Nephron (organoid): Measurements from ENCODE around the gene NPFF.

Experiments
- H3K27ac Mint-ChIP-seq, 3 experiments: 2 replicates each; pipeline ENCODE4 v1.8.0; 2020; ENCODE audit warnings: mixed read lengths in 3 of 3, mild to moderate bottlenecking in 2 of 3, moderate library complexity in 1 of 3
- H3K27me3 Mint-ChIP-seq: 2 replicates; pipeline ENCODE4 v1.8.0; 2021; ENCODE audit warnings: low read depth, mild to moderate bottlenecking, moderate library complexity, mixed read lengths
- H3K36me3 Mint-ChIP-seq: 2 replicates; pipeline ENCODE4 v1.8.0; 2020; ENCODE audit warnings: low read depth, mixed read lengths
- H3K4me1 Mint-ChIP-seq: 2 replicates; pipeline ENCODE4 v1.8.0; 2020; ENCODE audit warnings: mixed read lengths
- H3K4me3 Mint-ChIP-seq, 3 experiments: 2 replicates each; pipeline ENCODE4 v1.8.0; 2020; ENCODE audit warnings: mild to moderate bottlenecking in 3 of 3, mixed read lengths in 3 of 3, moderate library complexity in 2 of 3
- H3K9me3 Mint-ChIP-seq: 2 replicates; pipeline ENCODE4 v1.8.0; 2020; ENCODE audit warnings: mixed read lengths
- CTCF ChIP-seq, 3 experiments: fragments of 200-600 bp; sonication (generic); IDR thresholded peaks; one replicate each; pipeline ENCODE4 v1.5.0; 2021; ENCODE audit warnings: antibody characterized with exemption in 3 of 3; ENCODE audit not compliant: unreplicated experiment in 3 of 3

NPFF gene

GRCh38 chr12:53518381-53518780, 11.1 kb upstream of the NPFF start:
- TF ChIP-seq CTCF (IDR thresholded peaks at IDR 0.05; ENCODE audit: unreplicated experiment in 3 of 3) = no peak
- no peaks in the 10 kb centered on the region for H3K4me1 Mint-ChIP-seq
- H3K4me3 Mint-ChIP-seq = no peak overlapping the region
- H3K9me3 Mint-ChIP-seq = no peaks in the 10 kb centered on the region
- H3K36me3 Mint-ChIP-seq = peaks cover 71% of the 10 kb centered on the region
- H3K27ac Mint-ChIP-seq = no peak overlapping the region
- H3K27me3 Mint-ChIP-seq = no peaks in the 10 kb centered on the region

GRCh38 chr12:53516758-53517455, 9.6 kb upstream of the NPFF start:
- peaks cover 62% of the 10 kb centered on the region for H3K36me3 Mint-ChIP-seq
- no peaks in the 10 kb centered on the region for H3K9me3 Mint-ChIP-seq
- H3K4me3 Mint-ChIP-seq = no peak overlapping the region
- no peaks in the 10 kb centered on the region for H3K27me3 Mint-ChIP-seq
- no peaks in the 10 kb centered on the region for H3K4me1 Mint-ChIP-seq
- H3K27ac Mint-ChIP-seq = no peak overlapping the region
- no peak for TF ChIP-seq CTCF (IDR thresholded peaks at IDR 0.05; ENCODE audit: unreplicated experiment in 3 of 3)

- peaks cover 55% of the 10 kb centered on the region for H3K36me3 Mint-ChIP-seq
- H3K27me3 Mint-ChIP-seq = no peaks in the 10 kb centered on the region
- H3K9me3 Mint-ChIP-seq = no peaks in the 10 kb centered on the region
- H3K27ac Mint-ChIP-seq = peak overlapping the region in 1 of 3 experiments; percentile 1
- H3K4me1 Mint-ChIP-seq = no peaks in the 10 kb centered on the region
- no peak overlapping the region for H3K4me3 Mint-ChIP-seq
- TF ChIP-seq CTCF (IDR thresholded peaks at IDR 0.05; ENCODE audit: unreplicated experiment in 3 of 3) = no peak
Measured at GRCh38 chr12:53515291-53515680, 8.0 kb upstream of the NPFF start.

- Mint-ChIP-seq H3K9me3 (no peaks in the 10 kb centered on the region), H3K36me3 (peaks cover 50% of the 10 kb centered on the region), H3K4me3 (no peak overlapping the region), H3K27ac (peak overlapping the region in 1 of 3 experiments; percentile 1), H3K27me3 (no peaks in the 10 kb centered on the region), H3K4me1 (no peaks in the 10 kb centered on the region)
- TF ChIP-seq CTCF (IDR thresholded peaks at IDR 0.05; ENCODE audit: unreplicated experiment in 3 of 3) = no peak
Measured at GRCh38 chr12:53514628-53515290, 7.5 kb upstream of the NPFF start.

- H3K27me3 Mint-ChIP-seq = no peaks in the 10 kb centered on the region
- no peak overlapping the region for H3K27ac Mint-ChIP-seq
- no peak overlapping the region for H3K4me3 Mint-ChIP-seq
- peaks cover 45% of the 10 kb centered on the region for H3K36me3 Mint-ChIP-seq
- no peak for TF ChIP-seq CTCF (IDR thresholded peaks at IDR 0.05; ENCODE audit: unreplicated experiment in 3 of 3)
- H3K4me1 Mint-ChIP-seq = no peaks in the 10 kb centered on the region
- no peaks in the 10 kb centered on the region for H3K9me3 Mint-ChIP-seq
Measured at GRCh38 chr12:53513712-53514410, 6.6 kb upstream of the NPFF start.
